Stimulated activated CD4-positive, alpha-beta T cell treated with anti-CD3 and anti-CD28 coated beads, TNF-alpha, amount 100 ng/mL, for 4 hours (primary cell): ENCODE data around the gene ZCCHC13.
A peak's percentile ranks its signal among the peaks of the same experiment; 100 is the strongest.
"Not testable (repeated sequence)": the region's sequence is repeated elsewhere in the genome, so short reads cannot be mapped to it uniquely, and the experiment has no call there.

ENCODE experiments used
- DNase-seq, 3 experiments: peaks; one replicate each; pipeline ENCODE4 v3.0.0-alpha.2; 2020; ENCODE audit warnings: low read depth in 3 of 3

The ZCCHC13 gene

DNA sequence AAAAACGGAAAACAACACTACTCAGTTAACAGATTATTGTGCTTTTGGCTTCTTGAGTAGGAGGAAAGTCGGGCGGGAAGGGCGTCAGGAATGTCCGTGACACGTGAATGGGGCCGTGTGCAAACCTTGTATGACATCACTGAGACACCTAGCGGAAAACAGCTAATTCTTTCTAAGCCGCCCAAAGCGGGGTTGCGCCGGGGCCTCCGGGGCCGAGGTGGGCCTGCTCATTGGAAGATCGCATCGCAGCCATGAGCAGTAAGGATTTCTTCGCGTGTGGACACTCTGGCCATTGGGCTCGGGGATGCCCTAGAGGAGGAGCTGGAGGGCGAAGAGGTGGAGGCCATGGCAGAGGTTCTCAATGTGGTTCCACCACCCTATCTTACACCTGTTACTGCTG lies at the start of gene ZCCHC13:
Gene ZCCHC13, plus strand, starts transcription at position 165 of the 400 bp plus-strand sequence. Its CDS starts 87 bp downstream, at position 252.
- no peak for DNase-seq

DNA sequence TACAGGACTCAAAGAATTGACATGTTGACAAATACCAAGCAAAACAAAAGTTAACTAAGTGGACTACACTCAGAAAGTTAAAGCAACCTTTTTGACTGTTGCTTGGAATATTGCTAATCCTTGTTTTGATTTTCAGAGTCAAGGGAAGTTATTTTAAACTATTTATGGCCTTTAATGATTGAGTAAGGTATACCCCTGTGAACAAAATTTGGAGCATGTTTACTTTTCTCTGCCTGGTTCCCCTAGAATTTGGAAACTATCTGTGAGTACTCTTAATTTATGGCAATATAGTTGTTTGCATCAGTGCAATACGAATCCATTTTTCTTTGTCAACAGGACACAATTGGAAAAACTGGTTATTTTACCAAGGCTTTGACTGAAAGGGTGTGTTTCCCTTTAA lies 45.9 kb upstream of the ZCCHC13 start:
- not testable (repeated sequence) for DNase-seq

DNA sequence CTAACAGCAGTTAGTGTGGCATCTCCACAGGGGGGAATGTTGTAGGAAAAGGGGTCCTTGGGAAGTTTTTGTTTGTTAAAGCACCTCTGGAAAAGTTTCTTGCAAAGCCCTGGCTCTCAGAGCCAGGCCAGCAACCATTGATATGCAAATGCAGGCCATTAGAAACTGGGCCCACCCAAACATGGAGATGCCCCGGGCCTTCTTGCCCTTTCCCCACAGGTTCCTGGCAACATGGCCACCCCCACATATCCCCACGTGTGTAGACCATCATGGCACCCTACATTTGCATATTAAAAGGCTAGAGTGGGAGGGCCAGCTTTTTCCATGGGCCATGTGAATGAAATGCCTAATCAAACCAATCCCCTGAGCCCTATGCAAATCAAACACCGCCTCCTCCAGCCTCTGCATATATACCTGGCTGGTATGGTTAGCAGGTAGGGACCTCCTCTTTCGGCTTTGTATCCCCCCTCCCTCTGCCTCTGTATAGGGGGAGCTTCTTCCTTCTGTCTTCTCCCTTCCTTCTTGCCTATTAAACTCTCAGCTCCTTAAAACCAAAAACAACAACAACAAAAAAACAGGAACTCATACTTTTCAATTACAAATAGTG lies 44.0 kb upstream of the ZCCHC13 start:
- no peak for DNase-seq

DNA sequence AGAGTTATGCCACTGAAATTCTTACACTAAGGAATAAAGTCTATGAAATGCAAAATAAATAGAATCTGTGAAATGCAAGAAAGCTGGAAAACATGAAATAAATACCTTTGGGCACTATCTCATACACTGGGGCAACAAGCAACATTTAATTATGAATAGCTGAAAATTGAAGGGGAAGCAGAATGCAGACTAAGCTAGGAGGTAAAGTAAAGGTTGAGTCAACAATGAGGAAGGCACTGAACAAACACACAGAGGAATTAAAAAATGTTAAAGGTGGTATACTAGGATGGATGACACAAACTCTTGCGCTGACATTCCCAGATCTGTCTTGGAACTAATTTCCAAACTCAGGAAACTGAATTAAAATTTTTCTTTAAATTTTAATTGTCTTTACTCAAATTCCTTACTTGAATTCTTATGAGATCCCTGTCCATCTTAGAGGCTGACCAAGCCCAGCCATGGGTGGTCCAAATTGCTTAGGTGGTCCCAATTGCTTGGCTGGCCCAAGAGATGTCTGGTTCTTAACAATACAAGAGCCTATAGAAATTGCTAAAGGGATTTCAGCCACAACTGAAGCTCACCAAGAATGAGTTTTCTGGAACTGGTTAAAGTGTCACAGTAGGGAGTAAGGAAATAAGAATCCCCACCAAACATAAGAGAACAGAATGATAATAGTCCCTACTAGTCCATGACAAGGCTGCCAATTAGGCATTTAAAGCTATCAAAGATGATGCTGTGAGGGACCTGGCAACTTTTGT lies 41.3 kb upstream of the ZCCHC13 start:
- DNase-seq, result no peak

GRCh38 chrX:74270393-74270792 lies 33.6 kb upstream of the ZCCHC13 start:
- no peak for DNase-seq

DNA sequence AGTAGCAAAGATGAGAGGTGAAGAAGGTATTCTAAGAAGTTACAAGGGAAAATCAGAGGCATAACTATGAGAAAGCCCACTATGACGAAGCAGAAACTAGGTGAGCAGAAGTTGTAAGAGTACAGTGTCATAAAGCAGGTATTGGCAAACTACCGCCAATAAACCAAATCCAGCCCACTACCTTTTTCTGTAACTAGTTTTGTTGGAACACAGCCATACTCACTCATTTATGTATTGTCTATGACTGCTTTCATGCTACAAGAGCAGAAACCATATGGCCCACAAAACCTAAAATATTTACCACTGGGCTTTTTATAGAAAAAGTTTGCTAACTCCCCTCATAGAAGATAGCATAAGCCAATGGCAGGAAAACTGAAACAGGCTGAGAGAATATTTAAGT lies 31.8 kb upstream of the ZCCHC13 start:
- no peak for DNase-seq

GRCh38 chrX:74274516-74274915 lies 29.5 kb upstream of the ZCCHC13 start:
- no peak for DNase-seq

- no peak for DNase-seq
Observed at GRCh38 chrX:74277320-74277719, 26.7 kb upstream of the ZCCHC13 start.

GRCh38 chrX:74277846-74278245 lies 26.1 kb upstream of the ZCCHC13 start:
- DNase-seq, result no peak

GRCh38 chrX:74280759-74281158 lies 23.2 kb upstream of the ZCCHC13 start:
- DNase-seq, result no peak

- no peak for DNase-seq
Observed at GRCh38 chrX:74284391-74284952, 19.5 kb upstream of the ZCCHC13 start.

- no peak for DNase-seq
Observed at GRCh38 chrX:74286950-74287740, 16.8 kb upstream of the ZCCHC13 start.

- no peak for DNase-seq
Observed at GRCh38 chrX:74291577-74291963, 12.4 kb upstream of the ZCCHC13 start.

GRCh38 chrX:74291964-74292807 lies 11.8 kb upstream of the ZCCHC13 start:
- peak; percentile 51 to 67 (median 63) for DNase-seq

DNA sequence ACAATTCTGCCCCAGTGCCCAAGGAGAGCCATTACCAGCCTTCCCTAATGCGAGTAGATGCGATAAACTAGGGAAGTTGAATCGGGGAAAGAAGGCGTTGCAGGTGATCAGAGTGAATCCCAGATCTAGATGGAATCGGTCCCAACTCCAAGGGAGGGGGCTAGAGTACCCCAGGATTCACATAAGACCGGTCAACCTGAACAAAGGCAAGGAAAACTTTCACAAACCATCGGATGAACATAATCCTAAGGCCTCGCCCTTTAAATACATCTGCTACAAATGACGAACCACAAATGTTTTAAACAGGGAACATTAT lies 11.2 kb upstream of the ZCCHC13 start:
- no peak for DNase-seq

GRCh38 chrX:74293343-74293946 lies 10.5 kb upstream of the ZCCHC13 start:
- peak; percentile 40 to 43 (median 41) for DNase-seq

- DNase-seq, result no peak
Observed at GRCh38 chrX:74295101-74295500, 8.9 kb upstream of the ZCCHC13 start.

- no peak for DNase-seq
Observed at GRCh38 chrX:74297766-74298165, 6.2 kb upstream of the ZCCHC13 start.

DNA sequence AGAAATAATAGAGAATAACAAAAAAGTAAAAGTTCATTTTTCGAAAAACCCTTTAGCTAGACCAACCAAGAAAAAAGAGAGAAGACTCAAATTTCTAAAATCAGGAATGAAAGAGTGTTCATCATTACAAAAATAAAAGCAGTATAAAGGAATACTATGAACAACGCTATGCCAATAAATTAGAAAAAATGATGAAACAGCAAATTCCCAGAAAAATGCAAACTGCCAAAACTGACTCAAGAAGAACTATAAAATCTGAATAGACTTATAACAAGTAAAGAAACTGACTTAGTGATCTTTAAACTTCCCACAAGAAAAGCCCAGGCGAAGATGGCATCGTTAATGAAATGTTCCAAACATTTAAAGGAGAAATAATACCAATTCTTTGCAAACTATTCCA lies 3.1 kb upstream of the ZCCHC13 start:
- DNase-seq, result no peak

- DNase-seq, result no peak
Observed at GRCh38 chrX:74318672-74319071, 14.7 kb downstream of the ZCCHC13 start.

DNA sequence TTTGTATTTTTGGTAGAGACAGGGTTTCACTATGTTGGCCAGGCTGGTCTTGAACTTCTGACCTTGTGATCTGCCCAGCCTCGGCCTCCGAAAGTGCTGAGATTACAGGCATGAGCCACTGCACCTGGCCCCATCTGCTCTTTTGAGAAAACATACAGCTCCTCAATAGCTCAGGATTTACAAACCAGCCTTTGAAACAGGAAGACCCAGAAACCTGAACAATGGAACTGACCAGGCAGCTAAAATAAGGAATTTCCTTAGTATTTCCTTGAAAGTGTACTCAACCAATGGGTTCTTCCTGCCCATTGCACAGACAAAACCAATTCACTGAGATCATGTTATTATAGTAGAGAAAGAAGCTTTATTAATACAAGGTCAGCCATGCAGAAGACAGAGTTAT lies 15.3 kb downstream of the ZCCHC13 start:
- DNase-seq, result not testable (repeated sequence)
